DND-41 (cell line): Measurements from ENCODE around the gene PRKAG2.

Experiments used
- ATAC-seq: fragments of 200-7000 bp; cut with Tn5 transposase; 3 replicates; pipeline ENCODE4 v1.9.1; 2021; ENCODE audit warnings: low read depth; ENCODE audit not compliant: insufficient read depth
- DNase-seq: peaks from one replicate; pipeline ENCODE4 v3.0.0-alpha.2; 2020
- H2AFZ ChIP-seq: 2 replicates; pipeline ENCODE4 v1.6.0; 2012; ENCODE audit warnings: low read depth, low read length
- H3K27ac ChIP-seq: 2 replicates; pipeline ENCODE4 v1.5.1; 2012; ENCODE audit warnings: low read length, inconsistent platforms
- H3K27me3 ChIP-seq: fragments of 200-600 bp; sonication (generic); 2 replicates; pipeline ENCODE4 v1.6.0; 2012; ENCODE audit warnings: low read length, mild to moderate bottlenecking, inconsistent platforms; ENCODE audit not compliant: insufficient read depth, poor library complexity
- H3K36me3 ChIP-seq: 2 replicates; pipeline ENCODE4 v1.5.1; 2012; ENCODE audit warnings: low read length, inconsistent platforms; ENCODE audit not compliant: insufficient read depth
- H3K4me1 ChIP-seq: 2 replicates; pipeline ENCODE4 v1.5.1; 2012; ENCODE audit warnings: mild to moderate bottlenecking, low read length; ENCODE audit not compliant: insufficient read depth
- H3K4me2 ChIP-seq: 2 replicates; pipeline ENCODE4 v1.6.0; 2012; ENCODE audit warnings: mild to moderate bottlenecking, moderate library complexity, low read length, inconsistent platforms; ENCODE audit not compliant: insufficient read depth
- H3K4me3 ChIP-seq, 2 experiments: fragments of 200-600 bp in 1 of 2; shearing (Covaris generic) in 1 of 2; 2 replicates each; pipeline ENCODE4 v1.5.1; 2012 to 2016; ENCODE audit warnings: inconsistent platforms in 2 of 2, low read length in 2 of 2, mild to moderate bottlenecking in 2 of 2, low read depth in 1 of 2, moderate library complexity in 1 of 2
- H3K79me2 ChIP-seq: 2 replicates; pipeline ENCODE4 v1.6.0; 2012; ENCODE audit warnings: low read length, inconsistent platforms; ENCODE audit not compliant: insufficient read depth
- H3K9ac ChIP-seq: 2 replicates; pipeline ENCODE4 v1.6.0; 2012; ENCODE audit warnings: low read depth, mild to moderate bottlenecking, inconsistent platforms, low read length, moderate library complexity
- H3K9me3 ChIP-seq: 2 replicates; pipeline ENCODE4 v1.5.1; 2012; ENCODE audit warnings: low read length, moderate library complexity, mild to moderate bottlenecking, inconsistent platforms; ENCODE audit not compliant: insufficient read depth, severe bottlenecking
- H4K20me1 ChIP-seq: 2 replicates; pipeline ENCODE4 v1.6.0; 2012; ENCODE audit warnings: low read length; ENCODE audit not compliant: insufficient read depth
- CTCF ChIP-seq: IDR thresholded peaks from 2 replicates; pipeline ENCODE4 v1.5.1; 2012; ENCODE audit warnings: borderline replicate concordance, low read length, moderate library complexity, mild to moderate bottlenecking; ENCODE audit not compliant: poor library complexity, severe bottlenecking; ENCODE audit errors: extremely low read depth
- EZH2 ChIP-seq: IDR thresholded peaks from 3 replicates; pipeline ENCODE4 v1.6.1; 2012; ENCODE audit warnings: borderline replicate concordance, low read depth, mild to moderate bottlenecking, moderate library complexity, low read length, inconsistent platforms; ENCODE audit not compliant: severe bottlenecking

Gene PRKAG2

GRCh38 chr7:151809146-151809863 is 67.6 kb downstream of the PRKAG2 start:
- no peak for TF ChIP-seq EZH2
- H3K9ac ChIP-seq: no peak overlapping the region
- no peaks in the 10 kb centered on the region for H3K9me3 ChIP-seq
- no peak for ATAC-seq
- no peaks in the 10 kb centered on the region for H3K36me3 ChIP-seq
- no peak overlapping the region for H3K4me3 ChIP-seq
- H3K27me3 ChIP-seq: peaks cover 28% of the 10 kb centered on the region
- no peak for DNase-seq
- no peak overlapping the region for H3K4me2 ChIP-seq
- H3K79me2 ChIP-seq: no peaks in the 10 kb centered on the region
- H4K20me1 ChIP-seq: no peaks in the 10 kb centered on the region
- no peak overlapping the region for H2AFZ ChIP-seq
- H3K27ac ChIP-seq: no peak overlapping the region
- H3K4me1 ChIP-seq: no peaks in the 10 kb centered on the region

GRCh38 chr7:151808400-151809145 is 68.3 kb downstream of the PRKAG2 start:
- Histone ChIP-seq H3K79me2 (no peaks in the 10 kb centered on the region), H3K4me2 (no peak overlapping the region), H3K27me3 (peaks cover 21% of the 10 kb centered on the region), H4K20me1 (no peaks in the 10 kb centered on the region), H3K4me3 (no peak overlapping the region), H3K9ac (no peak overlapping the region), H2AFZ (no peak overlapping the region), H3K27ac (no peak overlapping the region), H3K9me3 (no peaks in the 10 kb centered on the region), H3K36me3 (no peaks in the 10 kb centered on the region), H3K4me1 (no peaks in the 10 kb centered on the region)
- TF ChIP-seq EZH2: no peak
- TF ChIP-seq CTCF: no peak
- DNase-seq (no peak), ATAC-seq (no peak)

DNA sequence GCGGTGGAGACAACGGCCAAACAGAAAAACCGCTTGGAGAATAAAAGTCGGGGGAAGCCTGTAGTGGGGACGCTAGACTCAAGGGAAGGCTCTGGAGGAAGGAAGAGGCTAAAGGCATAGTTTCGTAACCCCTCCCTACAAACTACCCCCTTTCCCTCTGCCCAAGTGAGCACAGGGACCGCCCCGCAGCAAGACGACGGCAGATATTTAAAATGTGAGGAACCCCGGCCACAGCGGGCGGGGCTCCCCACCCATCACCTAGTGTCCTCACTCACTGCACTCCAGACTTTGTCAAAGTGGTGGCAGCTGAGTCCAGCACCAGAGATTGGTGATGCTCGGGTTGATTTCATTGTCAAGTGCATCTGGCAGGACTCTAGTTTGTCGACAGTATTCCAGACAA is 69.1 kb downstream of the PRKAG2 start:
- Histone ChIP-seq H4K20me1 (no peaks in the 10 kb centered on the region), H3K9me3 (no peaks in the 10 kb centered on the region)
- no peak for TF ChIP-seq CTCF
- no peak for TF ChIP-seq EZH2

GRCh38 chr7:151806952-151807775 is 69.8 kb downstream of the PRKAG2 start:
- no peak for ATAC-seq
- H3K27me3 ChIP-seq: peaks cover 17% of the 10 kb centered on the region

More for the DNA sequence above, 69.1 kb downstream of the PRKAG2 start:
- ATAC-seq: no peak
- Histone ChIP-seq H3K27me3 (peaks cover 17% of the 10 kb centered on the region), H3K4me2 (no peak overlapping the region), H3K79me2 (no peaks in the 10 kb centered on the region), H3K27ac (no peak overlapping the region), H3K9ac (no peak overlapping the region), H3K4me1 (no peaks in the 10 kb centered on the region), H3K36me3 (no peaks in the 10 kb centered on the region), H3K4me3 (no peak overlapping the region), H2AFZ (no peak overlapping the region)
- no peak for DNase-seq

More at GRCh38 chr7:151806952-151807775, 69.8 kb downstream of the PRKAG2 start:
- no peaks in the 10 kb centered on the region for H3K79me2 ChIP-seq
- no peak overlapping the region for H2AFZ ChIP-seq
- H3K9ac ChIP-seq: no peak overlapping the region
- no peaks in the 10 kb centered on the region for H3K36me3 ChIP-seq
- H3K9me3 ChIP-seq: no peaks in the 10 kb centered on the region
- no peak overlapping the region for H3K4me3 ChIP-seq
- TF ChIP-seq EZH2: no peak
- no peak for DNase-seq
- no peak overlapping the region for H3K27ac ChIP-seq
- H3K4me1 ChIP-seq: no peaks in the 10 kb centered on the region
- H3K4me2 ChIP-seq: no peak overlapping the region
- no peaks in the 10 kb centered on the region for H4K20me1 ChIP-seq
